DND-41 (cell line): ENCODE results near the gene PDGFRB.

Experiments
- ATAC-seq: fragments of 200-7000 bp; cut with Tn5 transposase; 3 replicates; pipeline ENCODE4 v1.9.1; 2021; ENCODE audit warnings: low read depth; ENCODE audit not compliant: insufficient read depth
- DNase-seq: peaks from one replicate; pipeline ENCODE4 v3.0.0-alpha.2; 2020
- H2AFZ ChIP-seq: 2 replicates; pipeline ENCODE4 v1.6.0; 2012; ENCODE audit warnings: low read depth, low read length
- H3K27ac ChIP-seq: 2 replicates; pipeline ENCODE4 v1.5.1; 2012; ENCODE audit warnings: low read length, inconsistent platforms
- H3K27me3 ChIP-seq: fragments of 200-600 bp; sonication (generic); 2 replicates; pipeline ENCODE4 v1.6.0; 2012; ENCODE audit warnings: low read length, mild to moderate bottlenecking, inconsistent platforms; ENCODE audit not compliant: insufficient read depth, poor library complexity
- H3K36me3 ChIP-seq: 2 replicates; pipeline ENCODE4 v1.5.1; 2012; ENCODE audit warnings: low read length, inconsistent platforms; ENCODE audit not compliant: insufficient read depth
- H3K4me1 ChIP-seq: 2 replicates; pipeline ENCODE4 v1.5.1; 2012; ENCODE audit warnings: mild to moderate bottlenecking, low read length; ENCODE audit not compliant: insufficient read depth
- H3K4me2 ChIP-seq: 2 replicates; pipeline ENCODE4 v1.6.0; 2012; ENCODE audit warnings: mild to moderate bottlenecking, moderate library complexity, low read length, inconsistent platforms; ENCODE audit not compliant: insufficient read depth
- H3K4me3 ChIP-seq, 2 experiments: fragments of 200-600 bp in 1 of 2; shearing (Covaris generic) in 1 of 2; 2 replicates each; pipeline ENCODE4 v1.5.1; 2012 to 2016; ENCODE audit warnings: inconsistent platforms in 2 of 2, low read length in 2 of 2, mild to moderate bottlenecking in 2 of 2, low read depth in 1 of 2, moderate library complexity in 1 of 2
- H3K79me2 ChIP-seq: 2 replicates; pipeline ENCODE4 v1.6.0; 2012; ENCODE audit warnings: low read length, inconsistent platforms; ENCODE audit not compliant: insufficient read depth
- H3K9ac ChIP-seq: 2 replicates; pipeline ENCODE4 v1.6.0; 2012; ENCODE audit warnings: low read depth, mild to moderate bottlenecking, inconsistent platforms, low read length, moderate library complexity
- H3K9me3 ChIP-seq: 2 replicates; pipeline ENCODE4 v1.5.1; 2012; ENCODE audit warnings: low read length, moderate library complexity, mild to moderate bottlenecking, inconsistent platforms; ENCODE audit not compliant: insufficient read depth, severe bottlenecking
- H4K20me1 ChIP-seq: 2 replicates; pipeline ENCODE4 v1.6.0; 2012; ENCODE audit warnings: low read length; ENCODE audit not compliant: insufficient read depth
- CTCF ChIP-seq: IDR thresholded peaks from 2 replicates; pipeline ENCODE4 v1.5.1; 2012; ENCODE audit warnings: borderline replicate concordance, low read length, moderate library complexity, mild to moderate bottlenecking; ENCODE audit not compliant: poor library complexity, severe bottlenecking; ENCODE audit errors: extremely low read depth
- EZH2 ChIP-seq: IDR thresholded peaks from 3 replicates; pipeline ENCODE4 v1.6.1; 2012; ENCODE audit warnings: borderline replicate concordance, low read depth, mild to moderate bottlenecking, moderate library complexity, low read length, inconsistent platforms; ENCODE audit not compliant: severe bottlenecking

Gene PDGFRB

GRCh38 chr5:150097152-150097551, 58.5 kb downstream of the PDGFRB start:
- no peaks in the 10 kb centered on the region for H3K79me2 ChIP-seq
- no peak for DNase-seq

DNA sequence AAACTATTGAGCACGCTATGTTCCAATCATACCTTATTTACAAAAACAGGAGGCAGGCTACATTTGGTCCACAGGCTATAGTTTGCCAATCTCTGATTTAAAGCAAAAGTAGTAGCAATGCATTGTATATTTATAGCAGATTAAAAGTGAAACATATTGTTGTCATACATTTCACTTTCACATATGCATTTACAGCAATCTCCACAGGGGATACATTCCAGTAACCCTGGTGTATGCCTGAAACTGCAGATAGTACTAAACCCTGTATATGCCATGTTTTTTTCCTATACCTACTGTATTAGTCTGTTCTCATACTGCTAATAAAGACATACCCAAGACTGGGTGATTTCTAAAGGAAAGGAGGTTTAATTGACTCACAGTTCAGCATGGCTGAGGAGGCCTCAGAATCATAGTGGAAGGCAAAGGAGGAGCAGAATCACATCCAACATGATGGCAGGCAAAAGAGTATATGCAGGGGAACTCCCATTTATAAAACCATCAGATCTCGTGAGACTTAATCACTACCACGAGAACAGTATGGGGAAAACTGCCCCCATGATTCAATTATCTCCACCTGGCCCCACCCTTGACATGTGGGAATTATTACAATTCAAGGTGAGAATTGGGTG, 63.4 kb downstream of the PDGFRB start:
- no peak overlapping the region for H2AFZ ChIP-seq
- H3K27me3 ChIP-seq, result peaks cover 8% of the 10 kb centered on the region
- H3K9me3 ChIP-seq, result no peaks in the 10 kb centered on the region
- no peaks in the 10 kb centered on the region for H3K79me2 ChIP-seq
- no peaks in the 10 kb centered on the region for H3K36me3 ChIP-seq
- H3K4me2 ChIP-seq, result no peak overlapping the region
- no peak overlapping the region for H3K27ac ChIP-seq
- no peaks in the 10 kb centered on the region for H4K20me1 ChIP-seq
- no peaks in the 10 kb centered on the region for H3K4me1 ChIP-seq
- no peak for TF ChIP-seq EZH2
- no peak for TF ChIP-seq CTCF
- no peak overlapping the region for H3K4me3 ChIP-seq
- DNase-seq, result no peak
- ATAC-seq, result no peak
- H3K9ac ChIP-seq, result no peak overlapping the region

More at GRCh38 chr5:150097152-150097551, 58.5 kb downstream of the PDGFRB start:
- no peak overlapping the region for H3K9ac ChIP-seq
- peaks cover 9% of the 10 kb centered on the region for H3K27me3 ChIP-seq
- H4K20me1 ChIP-seq, result 0 out of 2 replicates have a peak, but pooled peaks cover 3% of the 10 kb centered on the region
- H3K4me3 ChIP-seq, result no peak overlapping the region
- TF ChIP-seq CTCF (no peak), EZH2 (no peak)
- H3K4me1 ChIP-seq, result no peaks in the 10 kb centered on the region
- no peaks in the 10 kb centered on the region for H3K9me3 ChIP-seq
- H3K4me2 ChIP-seq, result no peak overlapping the region
- no peak overlapping the region for H2AFZ ChIP-seq
- no peak for ATAC-seq
- H3K36me3 ChIP-seq, result no peaks in the 10 kb centered on the region
- no peak overlapping the region for H3K27ac ChIP-seq

DNA sequence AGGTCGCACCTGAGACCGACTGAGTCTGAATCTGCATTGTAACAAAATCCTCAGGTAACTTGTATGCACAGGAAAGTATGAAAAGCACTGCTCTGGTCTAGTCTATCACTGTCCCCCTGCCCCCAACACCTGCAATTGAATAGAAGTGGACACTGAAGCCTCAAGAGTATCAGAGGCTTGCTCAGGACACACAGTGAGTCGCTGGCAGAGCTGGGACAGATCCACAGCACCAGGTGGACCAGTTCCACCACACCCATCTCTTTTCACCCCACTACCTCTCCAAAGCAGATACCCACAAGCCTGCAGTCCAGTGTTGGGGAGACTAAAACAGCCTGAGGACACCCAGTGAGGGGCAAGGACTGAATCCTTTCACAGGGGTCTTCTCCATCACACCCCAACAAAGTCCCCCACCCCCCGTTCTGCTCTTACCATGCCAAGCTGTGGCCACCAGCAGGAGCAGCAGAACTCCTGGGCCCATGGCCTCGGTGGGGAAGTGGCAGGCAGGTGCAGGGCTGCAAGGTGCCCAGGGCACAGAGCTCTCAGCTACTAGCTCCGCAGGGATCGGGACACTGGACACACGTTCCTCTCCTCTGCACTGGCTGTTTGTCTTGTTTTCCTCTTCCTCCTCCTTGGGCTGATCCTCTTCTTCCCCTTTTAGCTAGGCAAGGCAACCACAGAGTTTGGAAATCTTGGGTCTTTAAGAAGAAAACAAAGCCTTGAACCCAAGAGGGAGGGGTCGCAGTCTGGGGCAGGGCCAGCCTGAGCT, 69.5 kb downstream of the PDGFRB start, which contains the start of gene CSF1R:
CSF1R (minus strand) TSS at position 605 of the 766 bp plus-strand sequence; CDS start at position 478, 127 bp downstream.
- Histone ChIP-seq H3K9me3 (no peaks in the 10 kb centered on the region), H3K79me2 (no peaks in the 10 kb centered on the region), H3K4me1 (no peaks in the 10 kb centered on the region), H4K20me1 (no peaks in the 10 kb centered on the region), H3K27me3 (peaks cover 17% of the 10 kb centered on the region), H3K4me2 (no peak within 1 kb of the TSS), H3K9ac (no peak within 1 kb of the TSS), H3K36me3 (no peaks in the 10 kb centered on the region), H2AFZ (no peak within 1 kb of the TSS), H3K27ac (no peak within 1 kb of the TSS), H3K4me3 (no peak within 1 kb of the TSS)
- ATAC-seq, result no peak
- DNase-seq, result no peak
- no peak for TF ChIP-seq EZH2
- no peak for TF ChIP-seq CTCF
